CD4-positive, alpha-beta T cell treated with Interleukin-15 for 4 hours (primary cell): Measurements from ENCODE around the gene ANKAR.
"Not testable (repeated sequence)": the region's sequence is repeated elsewhere in the genome, so short reads cannot be mapped to it uniquely, and the experiment has no call there.

ENCODE experiments used
- DNase-seq: peaks from one replicate; pipeline ENCODE4 v3.0.0-alpha.2; 2020; ENCODE audit warnings: low spot score

The ANKAR gene

DNA sequence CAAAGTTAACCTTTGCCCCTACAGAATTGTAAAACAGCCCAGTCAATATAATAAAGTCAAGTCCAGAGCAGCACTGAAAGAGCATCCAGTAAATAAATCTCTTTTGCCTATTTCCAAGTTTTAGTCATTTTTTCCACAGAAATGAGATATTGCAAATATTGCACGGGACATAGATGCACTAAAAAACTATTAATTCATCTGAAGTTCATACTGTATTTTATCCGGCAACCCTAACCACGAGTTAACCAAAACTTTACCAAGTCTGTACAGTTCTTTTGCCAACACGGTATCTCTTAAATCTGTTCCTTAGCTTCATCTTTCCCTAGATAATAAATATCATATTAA, 13.7 kb upstream of the ANKAR start:
- DNase-seq, result no peak

DNA sequence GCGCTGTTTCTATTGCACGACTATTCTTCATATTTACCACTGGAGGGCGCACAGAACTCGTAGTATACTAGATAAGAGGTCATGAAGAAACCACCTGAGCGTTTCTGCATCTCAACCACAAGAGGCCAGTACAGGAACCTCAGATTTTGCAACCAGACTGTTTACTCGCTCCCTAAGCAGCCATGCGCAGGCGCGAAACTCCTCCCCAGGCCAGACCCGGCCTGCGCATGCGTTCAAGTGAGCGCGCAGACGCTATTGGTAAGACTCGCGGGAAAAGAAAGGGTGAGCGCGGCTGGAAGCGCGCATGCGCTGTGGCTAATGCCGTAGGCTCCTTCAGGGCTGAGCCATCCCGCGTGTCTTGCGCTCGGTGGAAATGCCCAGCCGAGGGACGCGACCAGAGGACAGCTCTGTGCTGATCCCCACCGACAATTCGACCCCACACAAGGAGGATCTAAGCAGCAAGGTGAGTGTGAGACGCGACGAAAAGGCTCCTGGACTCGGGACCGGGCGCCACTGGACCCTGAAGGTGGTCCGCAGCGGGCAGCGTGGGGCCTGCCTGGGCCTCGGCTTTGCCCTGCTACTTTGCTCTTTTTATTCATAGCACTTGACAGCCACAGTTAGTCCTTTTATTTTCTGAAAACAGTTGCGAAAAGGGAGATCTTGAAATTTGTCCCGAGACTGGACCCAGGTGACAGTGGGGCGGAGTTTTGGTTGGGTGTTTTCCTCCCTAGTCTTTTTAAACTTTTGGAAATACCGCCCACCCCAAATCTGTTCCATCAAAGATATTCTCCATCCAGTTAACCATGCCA, 13.1 kb upstream of the ANKAR start, which contains the start of gene ASNSD1:
Gene ASNSD1 (plus strand): TSS at position 312 of the 809 bp plus-strand sequence. CDS start 4,674 bp downstream, outside the sequence.
- DNase-seq, result peak; percentile 99

DNA sequence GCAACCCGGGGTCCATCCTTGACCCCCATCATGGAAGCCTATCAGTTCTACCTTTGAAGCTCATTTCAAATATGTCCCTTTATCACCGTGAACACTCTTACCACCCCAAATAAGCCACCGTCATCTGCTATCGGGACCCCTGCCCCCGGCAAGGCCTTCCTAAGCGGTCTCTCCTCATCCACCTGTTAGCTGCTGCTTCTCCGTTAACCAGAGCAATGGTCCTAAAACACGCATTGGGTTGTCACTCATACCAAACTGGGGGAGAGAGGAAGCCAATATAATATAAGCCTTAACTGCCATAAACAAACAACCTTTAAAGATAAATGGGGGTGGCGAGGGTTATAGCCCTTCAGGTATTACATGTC, 12.5 kb upstream of the ANKAR start:
- no peak for DNase-seq

DNA sequence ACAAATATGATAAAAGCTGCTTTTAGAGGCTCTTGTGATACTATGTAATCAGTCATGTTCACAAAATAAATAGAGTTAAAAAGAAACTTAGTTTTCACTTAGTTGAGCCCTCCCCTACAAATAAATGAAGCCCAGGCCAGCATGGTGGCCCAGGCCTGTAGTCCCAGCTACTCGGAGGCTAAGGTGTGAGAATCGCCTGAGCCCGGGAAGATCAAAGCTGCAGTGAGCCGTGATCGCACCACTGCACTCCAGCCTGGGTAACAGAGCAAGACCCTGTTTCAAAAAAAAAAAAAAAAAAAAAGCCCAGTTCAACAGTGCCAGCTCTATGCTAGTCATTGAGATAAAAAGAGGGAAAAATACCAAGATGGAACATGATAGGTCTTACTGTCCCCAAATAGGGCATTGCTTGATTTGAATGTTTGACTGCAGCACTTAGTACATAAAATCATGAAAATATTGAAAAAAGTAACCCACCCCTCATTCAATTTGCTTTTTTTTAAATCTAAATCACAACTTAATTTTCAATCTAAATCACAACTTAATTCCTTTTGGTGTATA, 11.7 kb upstream of the ANKAR start:
- no peak for DNase-seq

DNA sequence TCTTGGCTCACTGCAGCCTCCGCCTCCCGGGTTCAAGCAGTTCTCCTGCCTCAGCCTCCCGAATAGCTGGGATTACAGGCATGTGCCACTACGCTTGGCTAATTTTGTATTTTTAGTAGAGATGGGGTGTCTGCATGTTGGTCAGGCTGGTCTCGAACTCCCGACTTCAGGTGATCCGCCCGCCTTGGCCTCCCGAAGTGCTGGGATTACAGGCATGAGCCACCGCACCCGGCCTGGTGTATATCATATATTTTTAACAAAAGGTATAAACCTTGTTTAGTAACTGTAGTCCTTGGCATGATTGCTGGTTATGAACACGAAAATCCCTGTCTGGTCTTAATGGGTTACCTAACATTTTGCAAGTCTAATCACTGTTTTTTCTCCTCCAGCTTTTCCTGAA, 11.2 kb upstream of the ANKAR start:
- not testable (repeated sequence) for DNase-seq

DNA sequence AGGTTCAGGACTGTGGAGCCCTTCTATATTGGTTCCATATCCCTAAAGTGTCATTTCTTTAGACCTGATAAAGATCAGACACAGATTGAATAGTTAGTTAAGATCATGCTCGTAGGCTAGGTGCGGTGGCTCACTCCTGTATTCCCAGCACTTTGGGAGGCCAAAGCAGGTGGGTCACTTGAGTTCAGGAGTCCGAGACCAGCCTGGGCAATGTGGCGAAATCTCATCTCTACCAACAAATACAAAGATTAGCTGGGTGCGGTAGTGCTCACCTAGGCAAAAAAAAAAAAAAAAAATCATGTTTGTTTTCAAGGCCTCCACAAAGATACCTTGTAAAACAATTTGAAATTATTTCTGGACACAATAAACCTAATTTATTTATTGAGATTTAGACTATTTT, 4.6 kb upstream of the ANKAR start:
- DNase-seq, result no peak

DNA sequence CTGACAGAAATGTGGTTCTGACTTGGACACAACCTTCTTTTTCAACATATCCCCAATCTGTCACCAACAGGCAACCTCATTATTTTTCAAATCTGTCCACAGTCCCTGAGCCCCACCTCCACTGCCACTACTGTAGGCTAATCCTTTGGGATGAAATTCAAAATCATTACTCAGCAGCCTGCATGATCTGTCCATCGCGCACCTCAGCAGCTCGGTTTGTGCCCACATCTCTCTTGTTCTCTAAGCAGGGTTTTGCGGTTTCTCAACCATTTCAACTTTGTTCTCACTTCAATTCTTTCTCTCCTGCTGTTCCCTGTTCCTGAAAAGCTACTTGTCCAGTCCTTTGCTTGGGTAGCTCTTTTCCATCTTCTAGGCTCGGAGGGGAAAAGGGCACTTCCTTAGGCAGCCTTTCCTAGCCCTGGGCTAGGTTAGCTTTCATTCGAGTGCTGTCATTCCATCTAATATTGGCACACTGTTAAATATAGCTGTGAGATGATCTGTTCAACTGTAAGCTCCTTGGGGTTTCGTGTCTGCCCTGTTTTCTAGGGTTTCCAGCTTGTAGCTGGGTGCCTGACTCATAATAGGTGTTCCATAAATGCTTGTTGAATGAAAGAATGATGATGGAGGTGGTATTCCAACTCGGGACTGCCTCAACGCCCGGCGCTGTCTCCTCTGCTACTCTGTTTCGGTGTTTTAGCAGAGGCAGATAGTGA, 653 bp upstream of the ANKAR start:
- DNase-seq, result no peak

DNA sequence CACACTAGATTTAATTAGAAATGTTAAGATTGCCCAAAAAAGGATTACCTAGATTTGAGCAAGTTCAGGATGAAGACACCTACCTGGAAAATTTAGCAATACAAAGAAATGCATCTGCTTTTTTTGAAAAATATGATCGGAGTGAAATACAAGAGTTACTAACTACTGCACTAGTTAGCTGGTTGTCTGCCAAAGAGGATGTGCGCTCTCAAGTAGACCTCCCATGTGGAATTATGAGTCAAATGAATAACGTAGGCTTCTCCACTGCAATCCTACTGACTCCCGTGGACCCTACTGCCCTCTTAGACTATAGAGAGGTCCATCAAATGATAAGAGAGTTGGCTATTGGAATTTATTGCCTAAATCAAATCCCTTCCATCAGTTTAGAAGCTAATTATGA, 2.0 kb downstream of the ANKAR start:
- DNase-seq, result no peak

DNA sequence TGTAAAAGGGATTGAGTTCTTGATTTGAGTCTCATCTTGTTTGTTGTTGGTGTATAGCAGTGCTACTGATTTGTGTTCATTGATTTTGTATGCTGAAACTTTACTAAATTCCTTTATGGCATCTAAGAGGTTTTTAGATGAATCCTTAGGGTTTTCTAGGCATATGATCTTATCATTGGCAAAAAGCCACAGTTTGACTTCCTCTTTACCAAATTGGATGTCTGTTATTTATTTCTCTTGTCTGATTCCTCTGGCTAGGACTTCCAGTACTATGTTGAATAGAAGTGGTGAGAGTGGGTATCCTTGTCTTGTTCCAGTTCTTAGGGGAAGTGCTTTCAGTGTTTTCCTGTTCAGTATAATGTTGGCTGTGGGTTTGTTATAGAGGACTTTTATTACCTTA, 4.8 kb downstream of the ANKAR start:
- no peak for DNase-seq

DNA sequence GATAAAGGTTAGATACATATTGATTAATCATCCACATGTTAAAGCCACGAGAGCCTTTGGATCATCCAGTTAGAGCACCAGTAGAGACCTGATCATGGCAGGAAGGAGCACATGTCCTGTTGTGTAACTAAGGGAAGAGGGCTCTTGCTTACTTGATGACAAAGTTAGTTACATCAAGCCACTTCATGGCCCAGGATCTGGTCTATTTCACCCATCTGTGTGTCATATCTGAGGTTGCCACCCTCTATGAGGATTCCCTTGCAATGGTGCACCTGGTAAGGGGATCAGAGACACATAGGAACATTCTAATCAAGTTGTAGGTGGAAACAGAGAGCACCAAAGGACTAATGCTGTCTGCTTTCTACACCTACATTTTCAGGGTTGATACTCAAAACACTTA, 6.7 kb downstream of the ANKAR start:
- DNase-seq, result no peak

DNA sequence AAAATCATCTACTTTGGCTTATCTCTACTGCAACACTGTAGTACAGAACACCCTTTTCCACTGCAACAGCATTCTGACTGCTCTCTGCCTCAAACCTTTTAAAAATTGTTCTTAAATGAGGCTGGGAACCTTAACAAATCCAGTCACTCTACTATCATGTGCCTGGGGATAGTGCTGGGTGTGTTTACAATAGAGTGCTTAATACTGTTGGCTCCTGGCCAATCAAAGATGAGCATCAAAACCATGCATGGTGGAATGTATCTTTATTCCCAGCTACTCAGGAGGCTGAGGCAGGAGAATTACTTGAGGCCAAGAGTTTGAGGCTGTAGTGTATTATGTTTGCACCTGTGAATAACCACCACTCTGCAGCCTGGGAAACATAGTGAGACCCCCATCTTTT, 7.4 kb downstream of the ANKAR start:
- no peak for DNase-seq

DNA sequence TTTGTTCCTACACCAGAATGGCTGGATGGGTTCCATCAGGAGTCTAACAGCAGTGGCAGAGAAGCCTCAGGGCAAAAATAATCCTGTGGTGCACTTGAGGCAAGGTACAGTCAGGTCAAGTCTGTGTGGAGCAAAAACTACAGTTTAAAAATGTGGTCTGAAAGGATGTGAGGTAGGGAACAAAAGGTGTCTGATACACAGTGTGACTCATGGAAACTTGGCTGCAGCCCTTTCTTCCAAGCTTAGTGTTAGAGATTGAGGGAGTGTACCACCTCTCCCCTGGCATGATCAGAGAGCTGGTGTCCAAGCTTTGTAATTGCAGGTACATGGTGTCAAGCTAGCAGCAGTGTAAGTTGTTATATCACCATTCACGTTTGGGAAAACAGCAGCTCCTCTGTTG, 8.9 kb downstream of the ANKAR start:
- no peak for DNase-seq

DNA sequence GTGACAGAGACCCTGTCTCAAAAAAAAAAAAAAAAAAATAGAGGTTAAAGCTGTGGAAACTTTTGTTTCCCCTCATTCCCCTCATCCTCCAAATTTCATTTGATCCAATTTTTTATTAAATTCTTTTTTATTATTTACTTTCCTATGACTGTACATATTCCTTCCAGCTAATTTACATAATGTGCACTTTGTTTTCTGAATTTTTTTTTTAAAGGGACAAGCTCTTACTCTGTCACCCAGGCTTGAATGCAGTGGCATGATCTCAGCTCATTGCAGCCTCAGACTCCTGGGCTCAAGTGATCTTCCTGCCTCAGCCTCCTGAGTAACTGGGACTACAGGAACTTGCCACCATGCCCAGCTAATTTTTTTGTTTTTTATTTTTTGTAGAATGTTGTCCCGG, 10.3 kb downstream of the ANKAR start:
- no peak for DNase-seq

DNA sequence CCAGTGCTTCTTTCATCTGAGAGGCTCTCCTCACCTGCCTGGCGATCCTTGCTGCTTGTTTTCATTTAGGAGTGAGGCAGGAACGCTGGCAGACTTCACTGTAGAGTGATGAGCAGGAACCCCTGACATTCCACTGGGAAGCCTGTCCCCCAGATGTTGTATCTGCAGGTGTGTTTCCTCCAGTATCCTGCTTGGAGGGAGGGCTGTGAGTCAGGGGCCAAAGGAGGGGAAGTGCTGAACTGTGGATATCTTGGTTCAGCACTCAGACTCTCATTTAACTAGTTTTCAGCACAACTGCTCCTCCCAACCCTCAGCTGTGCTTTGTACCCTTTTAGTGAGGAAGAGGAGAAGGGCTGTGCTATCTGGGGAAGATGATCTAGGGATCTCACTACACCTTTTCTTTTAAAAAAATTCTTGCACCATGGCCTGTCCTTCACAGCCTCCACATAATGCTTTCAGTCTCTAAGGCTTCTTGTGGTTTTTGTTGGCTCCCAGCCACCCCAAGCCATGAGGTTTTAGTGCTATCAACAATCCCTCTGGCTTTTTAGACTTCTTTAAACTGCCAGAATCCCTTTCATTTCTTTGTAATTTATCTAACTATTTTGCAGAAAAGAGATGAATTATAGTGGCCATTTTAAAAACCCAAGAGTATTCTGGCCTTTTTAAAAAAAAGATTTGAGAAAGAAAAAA, 11.2 kb downstream of the ANKAR start:
- no peak for DNase-seq

DNA sequence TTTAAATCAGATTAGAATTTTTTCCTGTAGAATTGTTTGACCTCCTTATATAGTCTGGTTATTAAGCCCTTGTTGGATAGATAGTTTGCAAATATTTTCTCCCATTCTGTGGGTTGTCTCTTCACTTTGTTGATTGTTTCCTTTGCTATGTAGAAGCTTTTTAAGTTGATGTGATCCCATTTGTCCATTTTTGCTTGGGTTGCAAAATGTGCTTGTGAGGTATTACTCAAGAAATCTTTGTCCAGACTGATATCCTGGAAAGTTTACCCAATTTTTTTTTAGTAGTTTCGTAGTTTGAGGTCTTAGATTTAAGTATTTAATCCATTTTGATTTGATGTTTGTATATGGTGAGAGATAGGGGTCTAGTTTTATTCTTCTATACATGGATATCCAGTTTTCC, 13.3 kb downstream of the ANKAR start:
- not testable (repeated sequence) for DNase-seq

DNA sequence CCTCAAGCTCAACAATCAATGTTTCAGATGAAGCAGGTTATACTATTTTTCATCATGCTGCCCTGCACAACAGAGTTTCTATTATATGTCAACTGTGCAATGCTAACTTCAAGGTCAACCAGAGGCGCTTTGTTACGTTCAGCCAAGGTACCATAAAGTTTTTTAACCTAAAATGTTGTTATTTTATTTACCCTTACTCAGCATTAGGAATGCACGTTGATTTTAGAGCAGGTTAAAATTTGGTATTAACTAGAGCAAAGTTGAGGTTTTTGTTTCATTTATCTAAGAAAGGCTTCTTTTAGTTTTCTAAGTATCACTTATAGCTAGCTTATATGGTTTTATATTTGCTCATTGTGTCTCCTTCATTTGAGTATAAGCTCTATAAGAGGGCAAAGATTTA, 21.8 kb downstream of the ANKAR start:
- no peak for DNase-seq

DNA sequence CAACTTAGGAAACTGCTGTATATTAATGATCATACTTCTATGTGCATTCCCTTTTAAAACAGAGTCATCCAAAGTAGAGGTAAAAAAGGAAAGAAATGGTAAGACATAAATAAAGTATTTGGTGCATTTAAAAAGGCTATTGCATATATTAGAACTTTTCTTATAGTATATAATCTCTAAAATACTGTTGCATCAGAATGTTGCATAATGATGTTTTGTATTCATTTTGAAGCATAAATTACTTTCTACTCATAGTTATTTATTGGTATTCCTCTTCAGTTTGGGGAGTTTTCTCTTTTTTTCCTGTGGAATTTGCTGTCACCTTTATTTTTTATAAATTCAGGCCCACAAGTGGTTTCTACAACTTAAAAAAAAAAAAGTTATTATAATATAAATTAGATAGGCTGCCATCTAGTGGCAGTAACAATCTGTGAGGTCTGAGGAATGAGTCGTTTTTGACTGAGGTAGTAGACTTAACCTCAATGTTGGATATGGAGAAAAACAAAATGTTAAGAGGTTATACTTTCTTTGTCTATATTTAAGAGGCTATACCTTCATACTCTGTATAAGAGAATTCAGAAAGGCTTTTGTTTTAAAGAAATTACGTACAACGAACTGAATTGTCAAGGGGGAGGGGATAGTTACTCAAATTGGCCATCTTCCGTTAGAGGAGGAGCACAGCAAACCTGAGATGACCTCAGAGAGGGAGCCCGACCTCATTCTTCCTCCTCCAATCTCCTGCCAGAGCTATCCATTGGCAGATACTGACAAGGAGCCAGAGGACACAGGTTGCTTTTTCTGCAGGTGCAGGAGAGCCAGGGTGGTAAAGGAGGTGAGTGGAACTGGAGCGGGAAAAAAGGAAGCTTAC, 23.8 kb downstream of the ANKAR start:
- peak; percentile 59 for DNase-seq

DNA sequence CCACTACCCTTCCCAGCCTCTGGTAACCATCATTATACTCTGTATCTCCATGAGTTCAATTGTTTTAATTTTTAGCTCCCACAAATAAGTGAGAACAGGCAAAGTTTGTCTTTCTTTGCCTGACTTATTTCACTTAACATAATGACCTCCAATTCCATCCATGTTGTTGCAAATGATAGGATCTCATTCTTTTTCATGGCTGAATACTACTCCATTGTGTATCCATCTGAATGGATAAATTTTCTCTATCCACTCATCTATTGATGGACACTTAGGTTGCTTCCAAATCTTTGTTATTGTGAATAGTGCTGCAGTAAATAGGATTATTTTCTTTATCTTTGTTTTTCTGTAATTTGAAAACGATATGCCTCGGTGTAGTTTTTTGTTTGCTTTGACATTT, 26.2 kb downstream of the ANKAR start:
- DNase-seq, result no peak

DNA sequence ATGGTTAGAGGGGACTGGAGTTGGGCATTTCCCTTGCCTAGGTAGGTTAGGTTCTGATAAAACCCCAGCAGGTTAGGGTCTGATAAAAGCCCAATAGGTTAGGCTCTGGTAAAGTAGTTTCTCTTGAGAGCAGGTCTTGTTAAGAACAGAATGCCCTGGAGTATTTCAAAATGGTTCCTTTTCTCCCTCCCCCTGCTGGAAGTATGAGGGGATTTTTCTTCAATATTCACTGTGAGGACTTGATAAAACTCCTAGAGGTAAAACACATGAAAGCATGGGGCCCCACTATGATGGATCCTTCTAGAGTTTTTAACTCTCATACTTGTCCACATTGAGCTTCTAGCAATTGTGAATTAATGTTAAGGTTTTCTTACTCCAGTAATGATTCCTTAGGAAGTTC, 27.6 kb downstream of the ANKAR start:
- DNase-seq, result no peak

DNA sequence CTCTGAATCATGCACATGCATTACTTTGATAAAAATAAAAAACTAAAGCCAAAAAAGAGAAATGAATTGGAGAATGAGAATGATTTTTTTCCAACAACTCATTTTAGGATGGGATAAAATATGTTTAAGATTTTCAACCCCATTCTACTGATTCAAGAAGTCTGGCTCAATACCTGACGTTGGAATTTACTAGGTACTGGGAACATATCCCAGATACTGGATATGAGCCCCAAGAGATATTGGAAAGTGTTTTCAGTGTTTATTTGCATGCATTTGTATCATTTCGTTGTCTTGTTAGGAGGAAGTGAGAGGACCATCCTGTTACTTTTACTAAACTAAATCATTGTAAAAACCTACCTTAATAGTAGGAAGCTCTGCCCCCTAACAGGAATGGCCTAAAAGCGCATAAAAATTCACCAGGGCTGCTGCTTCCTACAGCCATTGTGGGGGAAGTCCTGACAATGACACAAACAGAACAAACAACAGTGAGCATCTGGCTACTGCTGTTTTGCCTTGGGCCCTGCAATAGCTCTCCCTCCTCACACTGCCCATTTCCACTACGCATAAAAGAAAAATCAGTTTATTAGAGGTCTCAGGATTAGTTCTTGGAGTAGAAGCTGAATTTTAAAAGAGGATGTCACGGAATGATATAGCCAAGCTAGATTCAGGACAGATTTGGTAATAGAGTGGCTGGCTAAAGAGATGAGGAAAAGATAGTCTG, 35.2 kb downstream of the ANKAR start:
- no peak for DNase-seq

DNA sequence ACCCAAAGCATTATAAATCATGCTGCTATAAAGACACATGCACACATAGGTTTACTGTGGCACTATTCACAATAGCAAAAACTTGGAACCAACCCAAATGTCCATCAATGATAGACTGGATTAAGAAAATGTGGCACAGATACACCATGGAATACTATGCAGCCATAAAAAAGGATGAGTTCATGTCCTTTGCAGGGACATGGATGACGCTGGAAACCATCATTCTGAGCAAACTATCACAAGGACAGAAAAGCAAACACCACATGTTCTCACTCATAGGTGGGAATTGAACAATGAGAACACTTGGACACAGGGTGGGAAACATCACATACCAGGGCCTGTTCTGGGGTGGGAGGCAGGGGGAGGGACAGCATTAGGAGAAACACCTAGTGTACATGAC, 43.1 kb downstream of the ANKAR start:
- not testable (repeated sequence) for DNase-seq
